Fibroblast of peridontal ligament (primary cell): ENCODE data around the gene STX16.
A peak's percentile ranks its signal among the peaks of the same experiment; 100 is the strongest.

Source experiments
- DNase-seq: peaks from one replicate; pipeline ENCODE4 v3.0.0-alpha.2; 2010; ENCODE audit errors: extremely low read depth

Gene STX16

DNA sequence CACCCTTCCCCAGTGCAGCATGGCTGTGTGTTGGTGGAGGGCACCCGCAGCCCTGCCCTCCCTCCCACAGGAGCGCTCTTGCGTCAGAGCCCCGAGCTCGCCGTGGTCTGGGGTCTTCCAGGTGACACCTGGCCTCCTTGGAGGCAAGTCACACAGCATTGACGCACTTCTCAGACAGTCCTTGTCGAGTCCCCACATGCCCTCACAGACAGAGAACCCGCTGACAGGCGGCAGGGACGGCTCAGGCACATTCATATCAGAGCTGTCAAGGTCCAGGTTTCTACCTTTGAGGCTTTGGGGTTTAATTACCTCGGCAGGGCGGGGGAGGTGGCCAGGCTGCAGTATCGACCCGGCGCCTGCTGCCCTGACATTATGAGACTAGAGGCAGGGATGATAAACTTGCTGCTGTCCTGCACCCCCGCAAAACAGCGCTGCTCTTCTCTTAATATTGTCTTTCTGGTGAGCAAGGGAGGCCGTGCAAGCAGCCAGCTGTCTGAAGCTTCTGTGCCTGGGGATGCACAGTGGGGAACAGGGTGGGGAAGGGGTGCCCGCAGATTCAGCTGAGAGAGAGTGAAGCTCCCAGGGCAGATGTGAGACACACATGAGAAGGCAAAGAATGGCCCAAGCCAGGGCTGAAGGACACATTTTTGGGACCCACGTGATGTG, 46.3 kb downstream of the STX16 start:
- no peak for DNase-seq

DNA sequence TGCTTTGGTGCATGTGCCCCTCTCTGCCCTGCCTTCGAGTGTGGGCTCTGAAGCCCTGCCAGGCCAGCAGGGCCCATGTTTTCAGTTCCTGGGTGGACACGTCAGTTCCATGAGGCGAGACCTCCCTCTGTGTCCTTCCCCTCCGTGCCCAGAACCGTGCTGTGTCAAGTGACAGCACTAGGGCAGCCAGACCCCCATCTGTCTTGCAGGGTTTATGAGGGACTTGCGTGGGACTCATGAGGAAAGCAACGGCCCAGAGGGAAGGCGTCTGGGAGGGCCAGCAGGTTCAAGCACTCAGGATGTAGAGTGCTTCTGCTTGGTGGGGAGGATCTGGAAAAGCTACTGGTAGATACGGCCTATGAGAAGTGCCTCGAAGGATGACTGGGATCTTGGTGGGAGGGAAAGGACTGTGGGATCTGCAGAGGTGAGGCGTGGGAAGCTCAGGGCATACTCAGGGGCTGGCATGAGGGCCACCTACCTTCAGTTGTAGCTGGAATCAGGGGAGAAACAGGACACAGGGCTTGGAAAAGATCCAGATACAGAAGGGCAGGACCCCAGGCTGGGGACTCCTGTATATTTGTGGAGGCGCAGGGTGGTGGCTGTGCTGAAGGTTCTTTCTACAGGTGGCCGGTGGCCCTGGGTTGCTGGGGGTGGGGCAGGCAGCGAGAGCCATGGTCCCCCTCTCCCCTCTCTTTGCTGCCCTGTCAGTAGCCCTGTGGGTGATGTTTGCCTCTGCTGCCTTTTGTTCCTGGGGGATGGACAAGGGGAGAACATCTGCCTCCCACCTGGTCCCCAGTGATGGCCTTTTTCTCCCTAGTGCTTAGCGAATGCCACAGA, 47.0 kb downstream of the STX16 start:
- DNase-seq = no peak

DNA sequence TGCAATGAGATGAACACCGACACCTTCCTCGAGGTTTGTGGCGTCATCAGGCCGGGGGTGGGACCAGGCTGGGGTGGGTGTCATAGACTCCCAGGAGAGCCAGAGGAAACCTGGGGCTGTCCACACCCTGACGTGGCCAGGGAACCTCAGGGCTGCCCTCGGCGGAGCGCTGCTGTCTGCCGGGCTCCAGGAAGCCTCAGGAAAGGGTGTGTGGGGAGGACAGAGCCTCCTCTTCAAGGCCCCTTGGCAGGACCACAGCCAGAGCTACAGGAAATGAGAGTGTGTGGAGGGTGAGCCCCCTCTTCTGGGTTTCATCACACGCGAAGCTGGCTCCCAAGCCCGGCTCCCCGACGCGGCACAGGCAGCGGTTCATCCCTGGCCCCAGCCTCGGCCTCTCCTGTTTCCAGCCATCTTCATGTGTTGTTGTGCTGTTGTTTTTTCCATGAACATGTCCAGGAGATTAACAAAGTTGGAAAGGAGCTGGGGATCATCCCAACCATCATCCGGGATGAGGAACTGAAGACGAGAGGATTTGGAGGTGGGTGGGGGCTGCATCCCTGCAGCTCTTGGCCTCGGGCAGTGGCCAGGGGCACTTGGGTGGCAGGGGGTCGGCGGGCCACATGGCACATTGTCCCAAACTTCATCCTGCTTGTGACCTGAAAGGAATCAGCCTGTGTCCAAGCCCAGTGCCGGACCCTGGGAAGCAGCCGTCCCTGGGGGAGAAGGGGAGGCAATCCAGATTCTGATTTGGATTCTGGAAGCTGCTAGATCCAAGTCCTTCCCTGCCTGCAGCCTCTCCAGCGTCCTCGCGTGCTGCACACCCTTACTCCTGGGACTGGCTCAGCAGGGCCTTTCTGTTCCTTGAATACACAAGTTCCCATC, 47.9 kb downstream of the STX16 start:
- no peak for DNase-seq

DNA sequence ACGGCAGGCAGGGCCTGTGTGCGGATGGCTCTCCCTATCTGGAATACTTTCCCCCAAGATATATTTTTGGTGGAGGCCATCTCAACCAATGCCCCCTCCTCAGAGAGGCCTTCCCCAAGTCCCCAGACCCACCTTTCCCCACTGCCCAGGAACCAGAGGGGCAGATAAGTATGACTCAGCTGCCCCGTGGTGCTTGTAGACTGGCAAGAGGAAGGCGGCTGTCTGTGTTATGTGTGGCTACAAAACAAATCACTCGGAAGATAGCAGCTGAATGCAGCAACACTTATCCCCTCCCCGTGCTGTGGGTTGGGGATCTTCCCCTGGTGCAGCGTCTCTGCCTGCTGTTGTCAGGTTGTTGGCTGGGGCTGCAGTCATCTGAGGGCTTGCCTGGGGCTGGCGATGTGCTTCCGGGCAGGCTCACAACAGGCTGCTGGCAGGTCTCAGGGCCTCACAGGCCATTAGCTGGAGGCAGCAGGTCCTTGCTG, 48.6 kb downstream of the STX16 start:
- DNase-seq = no peak

DNA sequence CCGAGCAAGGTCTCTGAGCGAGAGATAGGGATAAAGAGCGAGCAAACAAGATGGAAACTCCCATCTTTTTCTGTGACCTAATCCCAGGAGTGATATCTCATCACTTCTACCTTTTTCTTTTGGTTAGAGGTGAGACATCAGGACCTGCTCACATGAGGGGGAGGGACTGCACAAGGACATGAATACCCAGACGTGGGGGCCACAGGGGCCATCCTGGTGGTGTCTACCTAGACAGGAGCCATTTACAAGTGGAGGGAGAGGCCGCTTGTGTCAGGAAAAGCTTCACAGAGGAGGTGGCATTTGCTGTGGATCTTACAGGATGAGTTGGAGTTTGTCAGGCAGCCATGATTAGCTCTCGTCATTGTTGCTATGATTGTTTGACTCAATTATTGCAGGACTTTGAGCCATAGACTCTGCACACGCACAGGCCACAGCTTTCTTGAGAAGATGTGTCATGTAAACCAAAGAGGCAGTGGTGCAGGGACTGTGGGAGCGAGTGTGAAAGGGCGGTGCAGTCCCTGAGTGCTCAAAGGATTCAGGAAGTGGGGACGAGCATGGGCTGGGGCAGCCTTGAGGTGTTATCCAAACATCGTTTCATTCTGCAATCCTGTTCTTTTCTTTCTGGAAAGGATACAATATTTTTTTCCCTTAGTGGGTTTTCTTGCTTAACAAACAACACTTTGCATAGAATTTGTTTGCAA, 49.2 kb downstream of the STX16 start:
- DNase-seq = peak; percentile 60

DNA sequence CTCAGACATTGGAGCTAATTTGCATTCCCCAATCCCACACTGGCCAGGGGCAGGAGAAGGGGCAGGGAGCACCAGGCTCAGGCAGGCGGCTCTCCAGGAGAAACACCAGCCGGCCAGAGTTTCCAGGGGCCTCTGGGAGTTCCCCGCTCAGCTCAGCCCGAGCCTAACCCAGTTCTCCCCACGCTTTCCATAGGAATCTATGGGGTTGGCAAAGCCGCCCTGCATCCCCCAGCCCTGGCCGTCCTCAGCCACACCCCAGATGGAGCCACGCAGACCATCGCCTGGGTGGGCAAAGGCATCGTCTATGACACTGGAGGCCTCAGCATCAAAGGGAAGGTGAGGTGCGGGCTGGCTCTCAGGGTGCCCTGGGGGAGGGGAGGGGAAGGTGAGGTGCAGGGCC, 49.7 kb downstream of the STX16 start:
- DNase-seq = no peak

DNA sequence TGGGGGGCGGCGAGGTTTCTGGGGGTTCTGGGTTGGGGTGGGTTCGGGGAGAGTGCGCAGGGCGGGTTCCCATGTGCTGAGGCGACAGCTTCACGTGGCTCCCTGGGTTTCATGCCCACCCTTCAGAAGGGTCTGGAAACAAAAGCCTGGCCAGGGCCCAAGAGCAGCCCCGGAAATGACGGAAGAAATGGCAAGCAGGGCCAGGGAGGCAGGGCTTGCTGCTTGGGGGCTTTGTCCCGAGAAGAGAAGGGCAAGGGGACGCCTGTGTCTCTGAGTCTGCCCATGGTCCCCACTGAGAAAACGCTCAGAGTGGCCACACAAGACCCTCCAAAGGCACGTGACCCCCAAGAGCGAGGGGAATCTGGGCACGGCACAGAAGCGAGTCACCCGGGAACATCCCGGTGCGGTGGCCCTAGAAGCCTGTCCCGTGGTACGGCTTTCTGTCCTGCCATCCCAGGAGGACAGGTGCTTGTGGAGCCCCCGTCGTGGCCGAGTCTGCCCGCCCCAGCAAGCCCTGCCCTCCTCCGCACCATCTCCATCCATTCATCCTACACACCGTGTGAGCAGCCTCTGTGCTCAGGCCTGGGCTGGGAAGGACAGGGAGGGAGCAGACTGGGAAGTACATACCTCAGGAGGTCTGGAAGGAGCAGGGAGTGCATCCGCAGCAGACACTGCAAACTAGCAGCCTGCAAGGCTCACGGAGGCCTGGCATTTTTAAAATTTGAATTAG, 50.5 kb downstream of the STX16 start:
- DNase-seq = no peak

DNA sequence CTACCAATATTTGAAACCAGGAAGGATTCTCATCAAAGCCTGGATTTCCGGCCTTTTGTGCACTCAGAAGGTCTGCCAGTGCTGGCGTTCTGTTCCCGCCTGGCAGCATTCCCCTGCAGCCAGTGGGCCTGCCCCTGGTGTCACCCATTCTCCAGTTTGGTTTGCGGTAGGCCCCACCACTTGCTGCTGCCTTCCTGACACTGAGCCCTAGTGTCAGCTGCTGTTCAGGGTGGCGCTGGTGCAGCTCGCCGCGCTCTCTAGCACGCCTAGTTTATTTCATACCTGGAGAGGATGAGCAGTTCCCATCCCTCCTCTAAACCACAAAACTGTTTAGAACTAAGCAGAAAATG, 51.1 kb downstream of the STX16 start:
- no peak for DNase-seq

DNA sequence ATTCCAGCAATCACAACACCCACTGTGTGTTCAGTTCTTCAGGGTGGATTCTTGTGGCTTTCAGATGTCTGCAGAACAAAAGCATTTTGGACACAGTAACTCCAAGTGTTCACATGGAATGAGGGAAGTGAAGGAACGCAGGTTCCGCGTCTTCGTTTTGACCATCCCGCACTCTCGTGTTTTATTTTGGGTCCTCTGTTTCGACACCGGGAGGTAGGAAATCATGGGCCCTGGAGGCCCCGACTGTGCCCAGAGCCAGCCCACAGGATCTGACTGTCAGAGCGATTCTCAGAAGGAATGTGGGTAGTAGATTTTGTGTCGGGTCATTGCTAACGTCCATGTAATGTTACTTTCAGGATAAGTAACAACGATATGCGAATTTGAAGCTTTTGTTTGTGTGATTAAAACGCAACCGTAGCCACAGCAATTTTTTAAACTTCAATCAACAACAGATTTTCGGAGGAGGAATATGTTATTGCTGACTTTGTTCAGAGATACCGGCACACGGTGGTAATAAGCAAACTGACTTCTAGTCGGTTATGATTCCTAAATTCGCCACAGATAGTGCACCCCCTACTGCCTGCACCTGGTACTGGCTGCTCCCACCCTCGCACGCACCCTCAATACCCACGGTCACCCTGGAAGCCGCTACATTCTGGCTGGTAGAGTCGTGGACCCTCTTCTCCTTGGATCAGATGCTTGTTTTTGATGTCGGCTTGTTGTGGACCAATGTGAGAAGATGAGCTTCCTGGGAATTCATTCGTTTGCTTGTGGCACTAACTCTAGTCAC, 52.0 kb downstream of the STX16 start:
- DNase-seq = no peak

DNA sequence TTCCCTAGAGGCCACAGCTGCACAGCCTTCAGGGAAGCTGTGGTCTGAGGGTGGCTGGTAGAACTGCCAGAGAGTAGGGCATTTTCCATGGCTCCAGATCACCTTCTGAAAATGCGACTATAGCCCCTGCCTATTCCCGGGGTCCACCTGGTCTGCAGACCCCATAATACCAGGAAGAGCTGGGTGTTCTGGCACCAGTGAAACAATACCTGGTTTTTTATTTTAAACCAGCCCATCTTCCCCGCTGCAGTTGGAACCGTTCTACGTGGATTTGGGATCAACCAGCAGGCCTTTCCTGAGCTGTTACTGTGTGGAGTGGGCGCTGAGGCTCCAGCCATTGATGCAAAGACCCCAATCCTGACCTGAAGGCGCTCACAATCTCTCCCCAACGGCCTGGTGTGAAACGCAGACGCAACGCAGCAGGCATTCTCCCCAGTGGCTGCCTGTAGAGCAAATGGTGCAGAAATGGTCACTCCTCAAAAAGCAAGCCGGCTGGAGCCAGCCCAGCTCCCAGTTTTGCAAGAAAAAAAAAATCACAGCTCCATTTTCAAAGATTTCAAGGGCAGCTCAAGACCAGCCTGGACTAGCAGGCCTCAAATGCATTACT, 52.8 kb downstream of the STX16 start:
- no peak for DNase-seq

DNA sequence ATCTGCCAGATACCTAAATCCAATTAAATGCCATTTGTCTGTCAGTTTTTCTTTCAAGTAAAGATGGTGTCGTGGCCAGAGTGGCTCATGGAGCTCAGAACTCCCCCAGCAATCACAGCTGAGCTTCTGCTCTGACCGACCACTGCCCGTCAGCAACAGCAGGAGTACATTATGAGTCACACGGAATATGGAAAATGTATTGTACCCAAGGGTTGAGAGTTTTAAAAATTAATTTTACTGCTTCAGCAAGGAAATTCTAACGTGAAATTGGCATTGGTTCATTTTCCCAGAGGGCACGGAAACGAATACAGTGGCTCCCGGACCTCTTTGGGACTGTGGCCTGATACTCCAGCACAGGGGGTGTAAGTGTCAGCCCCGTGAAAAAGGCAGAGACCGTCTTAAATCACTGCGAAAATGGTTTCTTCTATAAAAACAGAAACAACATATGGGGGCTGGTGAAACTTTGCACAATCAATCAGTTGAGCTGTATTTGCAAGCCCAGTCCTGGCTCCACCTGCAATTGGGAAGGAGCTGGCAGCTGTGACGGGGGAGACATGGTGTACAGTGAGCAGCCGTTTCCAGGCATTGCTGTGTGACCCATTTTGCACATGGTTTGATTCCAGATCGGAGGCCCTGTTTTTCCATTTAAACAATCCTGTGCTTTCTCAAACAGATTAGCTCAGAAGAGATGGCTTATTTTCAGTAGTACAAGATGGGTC, 54.3 kb downstream of the STX16 start:
- no peak for DNase-seq

DNA sequence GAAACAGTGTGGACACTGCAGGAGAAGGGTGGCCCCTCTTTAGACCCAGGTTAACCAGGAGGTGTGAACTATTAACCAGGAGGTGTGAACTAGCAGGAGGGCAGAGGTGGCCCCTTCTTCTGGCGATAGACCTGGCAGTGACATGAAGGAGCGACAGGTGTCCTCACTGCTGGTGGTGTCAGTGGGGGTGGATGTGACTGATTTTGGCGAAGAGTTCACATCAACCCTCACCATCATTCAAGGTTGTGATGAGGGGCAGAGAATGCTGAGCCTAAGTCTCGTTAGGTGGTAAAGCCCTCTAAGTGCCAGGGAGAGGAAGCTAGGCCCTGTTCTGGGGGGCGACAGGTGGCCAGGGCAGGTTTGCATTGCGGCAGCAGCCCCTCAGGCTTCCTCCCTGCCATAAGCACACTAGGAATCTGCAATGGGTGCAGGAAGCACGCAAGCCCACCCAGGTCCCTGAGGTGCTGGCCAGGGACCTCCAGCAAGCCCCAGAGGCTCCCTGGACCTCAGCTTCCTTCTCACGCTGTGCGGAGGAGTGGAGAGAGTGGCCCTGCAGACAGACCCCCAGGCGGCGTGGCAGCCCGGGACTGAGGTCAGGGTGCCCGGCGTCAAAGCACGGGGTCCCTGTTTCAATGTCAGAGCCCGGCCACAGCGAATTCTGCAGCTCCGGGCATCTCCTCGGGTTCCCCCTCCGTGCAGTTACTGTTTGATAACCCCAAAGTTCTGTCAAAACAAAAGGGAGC, 55.2 kb downstream of the STX16 start:
- DNase-seq = no peak

DNA sequence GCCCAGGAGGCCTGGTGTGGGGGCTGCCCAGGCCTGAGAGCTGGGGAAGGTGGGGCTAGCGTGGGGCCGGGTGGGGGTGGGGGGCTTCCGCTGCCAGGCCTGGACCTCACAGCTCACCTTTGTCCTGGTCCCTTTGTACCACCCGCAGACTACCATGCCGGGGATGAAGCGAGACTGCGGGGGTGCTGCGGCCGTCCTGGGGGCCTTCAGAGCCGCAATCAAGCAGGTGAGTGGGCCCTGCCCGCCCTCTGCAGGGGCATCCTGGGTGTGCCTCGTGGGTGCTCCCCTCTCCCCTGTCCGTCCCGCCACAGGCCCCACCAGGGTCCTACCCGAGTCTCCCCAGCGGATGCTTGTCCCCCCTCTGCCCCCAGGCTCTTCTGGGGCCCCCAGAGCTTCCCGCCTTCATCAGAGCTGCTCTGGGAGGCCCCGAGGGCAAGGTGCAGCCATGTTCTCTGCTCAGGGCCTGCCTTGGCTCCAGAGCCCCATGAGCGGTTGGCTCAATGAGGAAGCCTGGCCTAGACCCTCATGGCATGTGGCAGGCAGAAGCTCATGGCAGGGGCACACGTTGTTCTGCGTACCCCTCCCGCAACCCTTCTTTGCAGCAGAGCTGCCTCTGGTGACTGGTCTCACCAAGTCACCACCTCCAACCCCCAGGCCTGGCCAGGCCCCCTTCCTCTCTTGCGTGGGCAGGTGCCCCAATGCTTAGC, 56.0 kb downstream of the STX16 start:
- DNase-seq = no peak

DNA sequence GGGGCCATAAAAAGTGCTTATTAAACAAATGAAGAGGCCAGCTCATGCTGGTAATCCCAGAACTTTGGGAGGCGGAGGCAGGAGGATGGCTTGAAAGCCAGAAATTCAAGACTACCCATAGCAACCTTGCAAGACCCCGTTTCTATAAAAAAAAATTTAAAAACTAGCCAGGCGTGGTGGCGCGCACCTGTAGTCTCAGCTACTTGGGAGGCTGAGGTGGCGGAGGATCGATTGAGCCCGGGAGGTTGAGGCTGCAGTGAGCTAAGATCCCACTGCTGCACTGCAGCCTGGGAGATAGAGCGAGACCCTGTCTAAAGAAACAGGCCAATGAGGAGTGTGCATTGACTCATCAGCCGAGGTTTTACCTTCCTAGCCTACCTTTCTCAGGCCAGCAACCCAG, 56.7 kb downstream of the STX16 start:
- no peak for DNase-seq

DNA sequence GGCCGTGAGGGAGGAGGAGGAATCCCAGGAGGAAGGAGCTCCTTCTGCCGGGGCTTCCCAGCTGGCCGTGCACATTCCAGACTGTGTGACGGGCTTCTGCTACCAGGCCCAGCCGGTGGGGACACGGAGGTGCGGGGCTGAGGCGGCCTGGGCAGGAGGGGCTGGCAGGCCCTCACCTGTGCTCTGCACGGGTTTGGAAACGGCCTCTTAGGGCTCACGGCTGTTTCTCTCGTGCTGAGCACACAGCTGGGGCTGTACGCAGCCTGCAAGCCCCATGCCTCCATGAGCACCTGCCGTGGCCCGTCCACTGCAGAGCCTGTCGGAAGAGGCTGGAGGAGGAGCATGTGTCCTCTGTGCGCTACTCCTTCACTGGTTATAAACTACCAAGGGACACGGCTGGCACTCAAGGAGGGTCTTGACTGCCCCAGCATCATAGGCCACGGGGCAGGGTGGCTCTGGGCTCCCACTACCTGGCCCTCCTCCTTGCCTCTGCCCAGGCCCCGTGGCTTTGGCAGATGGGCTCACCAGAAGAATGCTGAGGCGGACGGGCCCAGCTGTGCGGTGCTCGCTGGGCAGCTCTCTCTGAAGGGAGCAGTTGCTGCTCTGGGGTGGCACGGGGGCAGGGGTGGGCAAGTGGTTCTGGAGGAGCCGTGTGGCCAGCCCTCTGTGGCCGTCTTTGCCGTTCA, 57.3 kb downstream of the STX16 start:
- DNase-seq = no peak

DNA sequence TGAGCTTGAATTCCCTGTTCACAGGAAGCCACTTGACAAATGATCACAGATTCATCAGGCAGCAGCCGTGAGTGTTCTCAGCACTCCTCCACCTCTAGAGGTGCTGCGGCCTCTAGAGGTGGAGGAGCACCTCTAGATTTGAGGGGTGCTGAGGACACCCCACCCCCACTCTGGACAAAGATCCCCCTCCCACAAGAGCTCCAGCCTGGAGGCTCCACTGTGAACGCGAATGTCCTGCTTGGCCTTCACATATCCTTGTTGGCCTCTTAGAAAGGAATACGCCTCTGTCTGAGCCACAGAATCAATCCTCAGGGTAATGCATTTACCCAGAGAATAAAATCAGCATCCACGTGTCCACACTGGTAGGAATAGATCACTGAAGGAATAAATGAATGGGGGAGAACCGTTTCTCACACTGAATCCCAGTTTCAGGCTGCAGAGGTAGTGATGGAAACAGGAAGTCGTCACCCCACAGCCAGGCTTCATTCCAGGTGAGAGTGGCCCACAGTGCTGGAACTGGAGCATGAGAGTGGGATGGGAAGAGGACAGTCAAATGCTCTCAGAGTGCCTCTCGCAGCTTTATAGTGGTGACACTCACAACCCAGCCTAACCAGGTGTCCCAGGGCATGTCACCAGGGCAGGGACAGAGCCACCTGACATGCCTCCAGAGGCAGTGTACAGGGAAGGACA, 58.1 kb downstream of the STX16 start:
- DNase-seq = no peak

DNA sequence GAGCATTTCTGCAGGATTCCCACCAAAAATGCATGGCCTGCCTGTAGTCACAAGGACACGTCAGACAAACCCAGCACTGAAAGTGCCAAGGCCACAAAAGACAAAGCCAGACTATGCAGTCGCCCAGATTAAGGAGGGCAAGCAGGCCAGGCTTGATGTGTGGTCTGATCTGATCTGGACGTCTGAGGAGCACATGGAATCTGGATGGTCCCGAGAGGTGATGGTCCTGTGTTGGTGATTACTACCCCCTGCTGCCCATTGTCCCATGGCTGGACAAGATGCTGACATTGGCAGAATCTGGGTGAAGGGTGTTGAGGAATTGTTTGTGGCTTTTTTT, 58.6 kb downstream of the STX16 start:
- DNase-seq = no peak
